Hepatocyte (in vitro differentiated cells): ENCODE measurements around the gene SNAPC3. TPM values are rescaled to one million over a fixed set of nuclear protein-coding genes. Genes with fewer than 3 reads are reported as not detected.

ENCODE experiments used
- DNase-seq: peaks from one replicate; pipeline ENCODE4 v3.0.0-alpha.2; 2016; ENCODE audit warnings: low spot score
- H2AFZ ChIP-seq: fragments of 200-600 bp; sonication (generic); 2 replicates; pipeline ENCODE4 v1.6.0; 2016; ENCODE audit warnings: antibody characterized with exemption, mild to moderate bottlenecking
- H3K27ac ChIP-seq: fragments of 200-600 bp; sonication (generic); 2 replicates; pipeline ENCODE4 v1.5.1; 2016; ENCODE audit warnings: mild to moderate bottlenecking
- H3K27me3 ChIP-seq: fragments of 200-600 bp; sonication (generic); 2 replicates; pipeline ENCODE4 v1.6.1; 2016
- H3K36me3 ChIP-seq: fragments of 200-600 bp; sonication (generic); replicated peaks from 2 replicates; pipeline ENCODE4 v1.5.1; 2016; ENCODE audit warnings: low read depth; ENCODE audit not compliant: insufficient read depth
- H3K4me1 ChIP-seq: fragments of 200-600 bp; sonication (generic); 2 replicates; pipeline ENCODE4 v1.5.1; 2016; ENCODE audit warnings: mild to moderate bottlenecking, moderate library complexity; ENCODE audit not compliant: insufficient read depth
- H3K4me2 ChIP-seq: fragments of 200-600 bp; sonication (generic); 2 replicates; pipeline ENCODE4 v1.6.0; 2016
- H3K4me3 ChIP-seq: fragments of 200-600 bp; sonication (generic); 2 replicates; pipeline ENCODE4 v1.5.1; 2016; ENCODE audit warnings: mild to moderate bottlenecking
- H3K79me2 ChIP-seq: fragments of 200-600 bp; sonication (generic); 2 replicates; pipeline ENCODE4 v1.6.0; 2017; ENCODE audit warnings: mild to moderate bottlenecking
- H3K9me2 ChIP-seq: fragments of 200-600 bp; sonication (generic); replicated peaks from 2 replicates; pipeline ENCODE4 v1.6.0; 2017; ENCODE audit warnings: mild to moderate bottlenecking; ENCODE audit not compliant: insufficient read depth
- H3K9me3 ChIP-seq: fragments of 200-600 bp; sonication (generic); 2 replicates; pipeline ENCODE4 v1.5.1; 2016; ENCODE audit warnings: low read depth, mild to moderate bottlenecking
- H4K20me1 ChIP-seq: fragments of 200-600 bp; sonication (generic); 2 replicates; pipeline ENCODE4 v1.6.0; 2016; ENCODE audit warnings: mild to moderate bottlenecking; ENCODE audit not compliant: insufficient read depth, poor library complexity, severe bottlenecking
- CTCF ChIP-seq: fragments of 200-600 bp; sonication (generic); IDR thresholded peaks from 2 replicates; pipeline ENCODE4 v1.5.1; 2016; ENCODE audit warnings: antibody characterized with exemption, mild to moderate bottlenecking; ENCODE audit not compliant: poor library complexity
- EZH2 ChIP-seq: fragments of 200-600 bp; sonication (generic); IDR thresholded peaks from 2 replicates; pipeline ENCODE4 v1.6.1; 2016; ENCODE audit warnings: antibody characterized with exemption, mild to moderate bottlenecking, borderline replicate concordance
- EZH2phosphoT487 ChIP-seq: fragments of 200-600 bp; sonication (generic); IDR thresholded peaks from one replicate; pipeline ENCODE4 v1.6.1; 2018; ENCODE audit warnings: antibody characterized with exemption, mild to moderate bottlenecking, low read depth, moderate library complexity; ENCODE audit not compliant: unreplicated experiment, severe bottlenecking
- WGBS: methylation state at CpG from one replicate; pipeline ENCODE4 v1.1.6; 2016; ENCODE audit warnings: low lambda C conversion rate; ENCODE audit errors: missing lambda C conversion rate; 5-methylcytosine and 5-hydroxymethylcytosine counted together
- polyA plus RNA-seq: library from polyadenylated mRNA; unstranded; fragments of >200 nt; fragmentation: Nextera tagmentation; extraction: Ambion mirVana; gene quantifications from 2 replicates; pipeline ENCODE4 v1.2.1, GENCODE V29; 2016
- total RNA-seq: library from RNA; depleted of rRNA; stranded (reverse); fragments of >200 nt; gene quantifications from 2 replicates; pipeline ENCODE4 v1.2.3, GENCODE V29; 2014

Gene SNAPC3
- total and polyA plus RNA-seq, 2 experiments from 2014 or later, result 21.2 to 34.1 TPM

GRCh38 chr9:15468145-15468544, 45.5 kb downstream of the SNAPC3 start:
- no peak overlapping the region for H3K4me3 ChIP-seq
- no peak overlapping the region for H3K4me2 ChIP-seq
- 88% methylated on average over 3 of the region's 3 CpGs for WGBS
- H3K4me1 ChIP-seq, result no peaks in the 10 kb centered on the region
- no peaks in the 10 kb centered on the region for H3K9me3 ChIP-seq
- no peak overlapping the region for H3K27ac ChIP-seq
- no peak for DNase-seq
- no peaks in the 10 kb centered on the region for H3K9me2 ChIP-seq
- no peak for TF ChIP-seq CTCF
- TF ChIP-seq EZH2, result no peak
- no peak for TF ChIP-seq EZH2phosphoT487
- H3K36me3 ChIP-seq, result no peaks in the 10 kb centered on the region
- no peak overlapping the region for H2AFZ ChIP-seq
- H3K79me2 ChIP-seq, result no peaks in the 10 kb centered on the region
- H3K27me3 ChIP-seq, result no peaks in the 10 kb centered on the region
- H4K20me1 ChIP-seq, result no peaks in the 10 kb centered on the region

GRCh38 chr9:15469406-15469805, 46.7 kb downstream of the SNAPC3 start:
- H2AFZ ChIP-seq, result no peak overlapping the region

DNA sequence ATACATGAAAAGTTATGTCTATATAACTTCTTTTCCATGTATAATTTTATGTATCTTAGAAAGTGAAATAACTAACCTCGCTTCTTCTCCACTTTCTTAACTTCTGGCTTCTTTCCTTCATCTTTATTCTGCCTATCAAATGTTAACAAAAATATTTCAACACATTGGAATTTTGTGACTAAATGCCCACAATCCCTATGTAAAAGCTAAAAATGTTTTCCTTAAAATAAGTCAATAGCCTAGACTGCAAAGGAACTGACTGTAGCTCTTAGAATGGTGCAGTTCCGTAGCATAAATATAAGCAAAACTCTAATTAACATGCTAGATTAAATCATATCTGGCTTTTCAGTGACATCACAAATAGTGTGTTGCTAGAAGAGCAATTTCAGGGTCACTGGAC, 47.2 kb downstream of the SNAPC3 start:
- Histone ChIP-seq H3K36me3 (no peaks in the 10 kb centered on the region), H3K4me3 (no peak overlapping the region), H3K9me2 (no peaks in the 10 kb centered on the region), H2AFZ (no peak overlapping the region), H3K9me3 (no peaks in the 10 kb centered on the region), H3K79me2 (no peaks in the 10 kb centered on the region), H3K27ac (no peak overlapping the region), H3K4me1 (no peaks in the 10 kb centered on the region), H3K27me3 (no peaks in the 10 kb centered on the region), H4K20me1 (no peaks in the 10 kb centered on the region), H3K4me2 (no peak overlapping the region)
- no peak for DNase-seq
- 98% methylated on average over 2 of the region's 2 CpGs for WGBS
- no peak for TF ChIP-seq EZH2phosphoT487
- TF ChIP-seq CTCF, result no peak
- TF ChIP-seq EZH2, result no peak

More at GRCh38 chr9:15469406-15469805, 46.7 kb downstream of the SNAPC3 start:
- WGBS, result 89% methylated on average over 1 of the region's 1 CpG
- Histone ChIP-seq H3K4me1 (no peaks in the 10 kb centered on the region), H3K4me3 (no peak overlapping the region), H3K79me2 (no peaks in the 10 kb centered on the region), H3K9me3 (no peaks in the 10 kb centered on the region), H3K9me2 (no peaks in the 10 kb centered on the region), H3K4me2 (no peak overlapping the region), H3K27me3 (no peaks in the 10 kb centered on the region), H3K27ac (no peak overlapping the region), H3K36me3 (no peaks in the 10 kb centered on the region), H4K20me1 (no peaks in the 10 kb centered on the region)
- DNase-seq, result no peak
- TF ChIP-seq EZH2 (no peak), EZH2phosphoT487 (no peak), CTCF (no peak)
